PC-3 (cell line): ENCODE results near the gene PRR5L. TPM values are rescaled to one million over a fixed set of nuclear protein-coding genes. Genes with fewer than 3 reads are reported as not detected.
A peak's percentile ranks its signal among the peaks of the same experiment; 100 is the strongest.

Experiments used
- ATAC-seq: fragments of 200-7000 bp; cut with Tn5 transposase; 2 replicates; pipeline ENCODE4 v1.9.1; 2020; ENCODE audit warnings: mild to moderate bottlenecking, moderate library complexity
- BruUV-seq: library from RNA; stranded (reverse); fragments of 400-500 nt; replicated peaks from 2 replicates; lab custom pipeline; 2021; lab: Mats Ljungman, UMichigan
- CTCF ChIA-PET: fragments of 300-600 bp; sonication (Branson Sonifier 250); formaldehyde crosslinking; loops from one replicate; lab custom pipeline; 2022; ENCODE audit warnings: antibody characterized with exemption; lab: Charles Lee
- POLR2A ChIA-PET: fragments of 300-600 bp; sonication (Branson Sonifier 250); formaldehyde crosslinking; loops from one replicate; lab custom pipeline; 2022; ENCODE audit warnings: antibody characterized with exemption; ENCODE audit not compliant: unreplicated experiment; lab: Charles Lee
- DNase-seq: peaks from one replicate; pipeline ENCODE4 v3.0.0-alpha.2; 2015
- H2AFZ ChIP-seq: fragments of 300-600 bp; sonication (generic); 2 replicates; pipeline ENCODE4 v1.6.0; 2016; ENCODE audit warnings: antibody characterized with exemption, low read length
- H3F3A ChIP-seq: fragments of 300-600 bp; sonication (generic); one replicate; pipeline ENCODE4 v1.6.0; 2017; ENCODE audit warnings: antibody characterized with exemption, low read length, control low read depth, mild to moderate bottlenecking; ENCODE audit not compliant: unreplicated experiment
- H3K27ac ChIP-seq: fragments of 300-600 bp; sonication (generic); 2 replicates; pipeline ENCODE4 v1.5.1; 2016; ENCODE audit warnings: mild to moderate bottlenecking, low read length
- H3K27me3 ChIP-seq: fragments of 300-600 bp; sonication (generic); 2 replicates; pipeline ENCODE4 v1.6.1; 2016; ENCODE audit warnings: low read length, mixed read lengths
- H3K36me3 ChIP-seq: fragments of 300-600 bp; sonication (generic); 2 replicates; pipeline ENCODE4 v1.6.1; 2016; ENCODE audit warnings: low read depth, mixed run types, low read length, mixed read lengths
- H3K4me1 ChIP-seq: fragments of 300-600 bp; sonication (generic); 2 replicates; pipeline ENCODE4 v1.5.1; 2016; ENCODE audit warnings: low read length; ENCODE audit not compliant: insufficient read depth
- H3K4me2 ChIP-seq: fragments of 300-600 bp; sonication (generic); 2 replicates; pipeline ENCODE4 v1.6.0; 2016; ENCODE audit warnings: low read length
- H3K4me3 ChIP-seq: fragments of 300-600 bp; sonication (generic); 2 replicates; pipeline ENCODE4 v1.5.1; 2016; ENCODE audit warnings: mild to moderate bottlenecking, low read length, mixed read lengths
- H3K79me2 ChIP-seq: fragments of 300-600 bp; sonication (generic); 2 replicates; pipeline ENCODE4 v1.6.1; 2017; ENCODE audit warnings: low read length, mixed read lengths
- H3K9ac ChIP-seq: fragments of 300-600 bp; sonication (generic); 2 replicates; pipeline ENCODE4 v1.6.0; 2016; ENCODE audit warnings: mild to moderate bottlenecking, low read length
- H3K9me2 ChIP-seq: fragments of 300-600 bp; sonication (generic); replicated peaks from 2 replicates; pipeline ENCODE4 v1.6.1; 2016; ENCODE audit warnings: mixed run types, low read length, mixed read lengths
- H3K9me3 ChIP-seq: fragments of 300-600 bp; sonication (generic); 2 replicates; pipeline ENCODE4 v1.6.1; 2016; ENCODE audit warnings: low read length, mixed read lengths
- H4K20me1 ChIP-seq: fragments of 300-600 bp; sonication (generic); 2 replicates; pipeline ENCODE4 v1.6.1; 2016; ENCODE audit warnings: low read length, mixed read lengths
- EZH2 ChIP-seq: fragments of 300-600 bp; sonication (generic); IDR thresholded peaks from one replicate; pipeline ENCODE4 v1.6.1; 2017; ENCODE audit warnings: antibody characterized with exemption, mild to moderate bottlenecking, low read length; ENCODE audit not compliant: unreplicated experiment
- EZH2phosphoT487 ChIP-seq: fragments of 300-600 bp; sonication (generic); IDR thresholded peaks from 2 replicates; pipeline ENCODE4 v1.6.1; 2018; ENCODE audit warnings: mild to moderate bottlenecking, antibody characterized with exemption, low read length, borderline replicate concordance
- intact Hi-C: fragments of 100-400 bp; cut with micrococcal nuclease; formaldehyde crosslinking; loops from 2 replicates; pipeline ENCODE4 v1.9.0; 2023
- total RNA-seq: library from RNA; depleted of rRNA; stranded (reverse); fragments of >200 nt; gene quantifications from 2 replicates; pipeline ENCODE4 v1.2.3, GENCODE V29; 2014
- TF ChIP-seq, protein P1 (sequence below): fragments of 300-600 bp; sonication (generic); conservative IDR thresholded peaks from 2 replicates; pipeline ENCODE4 v1.5.1; 2017; ENCODE audit warnings: antibody characterized with exemption, low read depth, mild to moderate bottlenecking, low read length

The PRR5L gene
- total RNA-seq, 1 experiment from 2014 or later = 4.7 TPM

DNA sequence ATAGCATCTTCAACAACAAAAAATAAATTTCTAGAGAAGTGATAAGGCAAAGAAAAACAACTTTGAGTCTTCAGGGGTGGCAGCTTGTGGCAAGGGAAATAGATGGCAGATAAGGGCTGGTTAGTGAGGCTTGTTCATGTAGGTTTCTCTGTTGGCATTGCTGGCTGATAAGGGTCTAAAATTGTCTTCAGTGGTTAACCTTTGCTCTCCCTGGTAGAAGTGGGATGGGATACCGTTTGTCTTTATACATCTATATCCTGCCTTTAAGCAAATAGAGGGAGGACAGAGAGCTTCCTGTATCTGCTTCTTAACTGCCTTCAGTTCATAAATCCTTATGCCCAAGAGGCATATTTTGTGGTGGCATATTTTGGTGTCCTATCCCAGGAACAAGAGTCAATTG is 156.9 kb downstream of the PRR5L start:
- Histone ChIP-seq H3K36me3 (no peaks in the 10 kb centered on the region), H2AFZ (no peak overlapping the region), H3K4me2 (peak overlapping the region; percentile 68), H3K9ac (no peak overlapping the region), H3K79me2 (no peaks in the 10 kb centered on the region), H3K27me3 (no peaks in the 10 kb centered on the region), H3K9me3 (no peaks in the 10 kb centered on the region), H3K4me3 (no peak overlapping the region), H4K20me1 (no peaks in the 10 kb centered on the region), H3K27ac (peak overlapping the region; percentile 39; the same call in 1 of the 2 replicates), H3F3A (no peaks in the 10 kb centered on the region), H3K9me2 (no peaks in the 10 kb centered on the region), H3K4me1 (peaks cover 52% of the 10 kb centered on the region)
- no peak for TF ChIP-seq EZH2phosphoT487
- TF ChIP-seq, protein P1, sequence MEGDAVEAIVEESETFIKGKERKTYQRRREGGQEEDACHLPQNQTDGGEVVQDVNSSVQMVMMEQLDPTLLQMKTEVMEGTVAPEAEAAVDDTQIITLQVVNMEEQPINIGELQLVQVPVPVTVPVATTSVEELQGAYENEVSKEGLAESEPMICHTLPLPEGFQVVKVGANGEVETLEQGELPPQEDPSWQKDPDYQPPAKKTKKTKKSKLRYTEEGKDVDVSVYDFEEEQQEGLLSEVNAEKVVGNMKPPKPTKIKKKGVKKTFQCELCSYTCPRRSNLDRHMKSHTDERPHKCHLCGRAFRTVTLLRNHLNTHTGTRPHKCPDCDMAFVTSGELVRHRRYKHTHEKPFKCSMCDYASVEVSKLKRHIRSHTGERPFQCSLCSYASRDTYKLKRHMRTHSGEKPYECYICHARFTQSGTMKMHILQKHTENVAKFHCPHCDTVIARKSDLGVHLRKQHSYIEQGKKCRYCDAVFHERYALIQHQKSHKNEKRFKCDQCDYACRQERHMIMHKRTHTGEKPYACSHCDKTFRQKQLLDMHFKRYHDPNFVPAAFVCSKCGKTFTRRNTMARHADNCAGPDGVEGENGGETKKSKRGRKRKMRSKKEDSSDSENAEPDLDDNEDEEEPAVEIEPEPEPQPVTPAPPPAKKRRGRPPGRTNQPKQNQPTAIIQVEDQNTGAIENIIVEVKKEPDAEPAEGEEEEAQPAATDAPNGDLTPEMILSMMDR = no peak
- TF ChIP-seq EZH2 = no peak
- intact Hi-C loops = no loop called here
- ATAC-seq (peak; percentile 33; the same call in 1 of the 2 replicates), DNase-seq (peak; percentile 57)
- ChIA-PET CTCF (no interaction called here), POLR2A (no interaction called here)
- BruUV-seq = no TSS peak

DNA sequence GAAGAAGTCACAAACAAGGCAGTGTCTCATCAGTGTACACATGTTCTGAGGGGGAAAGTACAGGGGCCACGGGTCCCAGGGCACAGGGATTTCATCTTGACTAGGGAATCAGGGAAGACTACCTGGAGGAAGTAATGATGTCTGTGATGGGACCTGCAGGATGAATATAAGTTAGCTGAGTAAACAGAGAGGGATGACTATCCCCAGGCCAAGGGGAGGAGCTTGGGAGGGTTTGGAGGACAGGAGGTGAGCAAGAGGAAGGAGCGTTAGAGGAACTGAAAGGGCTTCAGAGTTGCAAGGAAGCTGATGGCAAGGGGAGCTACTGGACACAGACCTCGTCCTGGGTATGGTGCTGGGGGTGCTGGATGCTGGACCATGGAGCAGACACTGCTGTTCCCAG is 157.6 kb downstream of the PRR5L start:
- intact Hi-C loops = no loop called here
- POLR2A ChIA-PET = interaction anchor here (0.5 kb wide), 1 partner anchor 33 kb away, joined by 7 read pairs; no protein-coding TSS in a partner anchor
- ATAC-seq = peak; percentile 71
- H3K4me2 ChIP-seq = peak overlapping the region; percentile 68
- no peaks in the 10 kb centered on the region for H3K9me3 ChIP-seq
- peak; percentile 78 for DNase-seq
- peaks cover 45% of the 10 kb centered on the region for H3K4me1 ChIP-seq
- H3K9me2 ChIP-seq = no peaks in the 10 kb centered on the region
- H3F3A ChIP-seq = no peaks in the 10 kb centered on the region
- H3K9ac ChIP-seq = no peak overlapping the region
- no peaks in the 10 kb centered on the region for H4K20me1 ChIP-seq
- BruUV-seq = no TSS peak
- peak overlapping the region; percentile 25; the same call in 1 of the 2 replicates for H2AFZ ChIP-seq
- TF ChIP-seq, protein P1 = no peak
- TF ChIP-seq EZH2 (no peak), EZH2phosphoT487 (no peak)
- CTCF ChIA-PET = interaction anchor here (0.5 kb wide), 1 partner anchor 33 kb away, joined by 4 read pairs; no protein-coding TSS in a partner anchor
- no peaks in the 10 kb centered on the region for H3K79me2 ChIP-seq
- H3K36me3 ChIP-seq = no peaks in the 10 kb centered on the region
- peak overlapping the region; percentile 39; the same call in 1 of the 2 replicates for H3K27ac ChIP-seq
- no peak overlapping the region for H3K4me3 ChIP-seq
- H3K27me3 ChIP-seq = no peaks in the 10 kb centered on the region

DNA sequence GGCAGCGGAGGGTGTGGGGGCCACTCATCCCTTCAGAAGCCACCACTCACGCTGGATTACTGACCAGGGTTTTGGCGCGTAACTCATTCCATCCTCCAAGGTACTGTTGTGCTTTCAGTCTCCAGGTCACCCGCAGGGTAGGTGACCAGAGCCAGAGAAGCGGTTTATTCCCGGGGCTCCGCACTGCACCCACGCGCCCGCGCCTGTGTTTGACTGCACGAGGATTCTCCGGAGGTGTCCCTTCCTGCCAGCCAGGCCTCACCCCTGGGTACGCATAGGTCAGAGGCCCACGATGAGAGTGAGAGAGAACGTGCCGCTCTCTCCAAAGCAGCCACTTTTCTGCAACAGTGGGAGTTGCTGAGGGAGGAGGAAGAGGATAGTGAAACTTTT is 158.5 kb downstream of the PRR5L start:
- ChIA-PET CTCF (no interaction called here), POLR2A (no interaction called here)
- peaks cover 41% of the 10 kb centered on the region for H3K4me1 ChIP-seq
- no peak for ATAC-seq
- H3F3A ChIP-seq = no peaks in the 10 kb centered on the region
- no peak overlapping the region for H3K9ac ChIP-seq
- H3K27me3 ChIP-seq = no peaks in the 10 kb centered on the region
- no TSS peak for BruUV-seq
- H4K20me1 ChIP-seq = no peaks in the 10 kb centered on the region
- H3K27ac ChIP-seq = no peak overlapping the region
- no peaks in the 10 kb centered on the region for H3K9me2 ChIP-seq
- intact Hi-C loops = no loop called here
- TF ChIP-seq EZH2phosphoT487 (no peak), EZH2 (no peak)
- TF ChIP-seq, protein P1 = no peak
- H3K4me2 ChIP-seq = no peak overlapping the region
- no peak for DNase-seq
- H3K4me3 ChIP-seq = no peak overlapping the region
- no peaks in the 10 kb centered on the region for H3K79me2 ChIP-seq
- no peak overlapping the region for H2AFZ ChIP-seq
- H3K9me3 ChIP-seq = no peaks in the 10 kb centered on the region
- H3K36me3 ChIP-seq = no peaks in the 10 kb centered on the region
